Gastrocnemius medialis (tissue), 4 donors: Measurements from ENCODE around the gene SLC25A22. TPM values are rescaled to one million over a fixed set of nuclear protein-coding genes. Genes with fewer than 3 reads are reported as not detected.

Experiments
- ATAC-seq, 2 donors: fragments of 150-250 bp; one replicate each; pipeline ENCODE4 v1.9.1; 2016
- DNase-seq, 2 donors: peaks; one replicate each; pipeline ENCODE4 v3.0.0-alpha.2; 2019
- H3K27ac ChIP-seq, 4 donors: fragments of 200-600 bp; sonication (generic); 1 replicate in 1 of 4; 2 replicates in 3 of 4; pipeline ENCODE4 v1.5.1; 2016 to 2018; ENCODE audit warnings: mild to moderate bottlenecking in 2 of 4, moderate library complexity in 1 of 4
- H3K27me3 ChIP-seq, 3 donors: fragments of 200-600 bp; sonication (generic) in 2 of 3; 1 replicate in 1 of 3; 2 replicates in 2 of 3; pipeline versions ENCODE4 v1.5.1 to v1.6.0; 2016 to 2019; ENCODE audit warnings: mild to moderate bottlenecking in 1 of 3, moderate library complexity in 1 of 3
- H3K36me3 ChIP-seq, 2 donors: fragments of 200-600 bp; sonication (generic) in 1 of 2; one replicate each; pipeline ENCODE4 v1.5.1; 2017 to 2018
- H3K4me1 ChIP-seq, 2 donors: fragments of 200-600 bp; sonication (generic) in 1 of 2; one replicate each; pipeline ENCODE4 v1.5.1; 2016 to 2017; ENCODE audit warnings: mild to moderate bottlenecking in 2 of 2
- H3K4me3 ChIP-seq, 4 donors: fragments of 200-600 bp; sonication (generic) in 3 of 4; 1 replicate in 1 of 4; 2 replicates in 3 of 4; pipeline ENCODE4 v1.5.1; 2016 to 2019; ENCODE audit warnings: mild to moderate bottlenecking in 2 of 4
- H3K9me3 ChIP-seq, 3 donors: fragments of 200-600 bp; sonication (generic) in 2 of 3; 1 replicate in 1 of 3; 2 replicates in 2 of 3; pipeline ENCODE4 v1.5.1; 2016 to 2019
- POLR2A ChIP-seq, 2 donors: fragments of 450-650 bp; IDR thresholded peaks; one replicate each; pipeline ENCODE4 v1.6.1; 2017; ENCODE audit warnings: antibody characterized with exemption in 2 of 2, mild to moderate bottlenecking in 2 of 2, moderate library complexity in 2 of 2
- in situ Hi-C, 4 donors: fragments of 200-750 bp; cut with MboI; loops; one replicate each; pipeline versions ENCODE4 v1.15.0 to v1.8.0; 2017; ENCODE audit warnings: low sequenced_read_pairs in 4 of 4
- intact Hi-C: fragments of 100-400 bp; cut with DNase I; formaldehyde crosslinking; loops from one replicate; pipeline ENCODE4 v1.15.1; 2023; ENCODE audit warnings: low total_unique reads
- total RNA-seq, 4 donors: library from RNA; depleted of rRNA; stranded (reverse); fragments of >200 nt; gene quantifications; one replicate each; pipeline versions ENCODE4 v1.1.0 to v1.2.3, GENCODE V29; 2016
- TF ChIP-seq, protein P1 (sequence below), 5 experiments: fragments of 450-650 bp in 3 of 5; fragments of 200-600 bp in 2 of 5; sonication (generic) in 2 of 5; IDR thresholded peaks in 4 of 5; conservative IDR thresholded peaks in 1 of 5; 1 replicate in 4 of 5; 2 replicates in 1 of 5; pipeline ENCODE4 v1.5.1; 2016 to 2019; ENCODE audit warnings: antibody characterized with exemption in 5 of 5, mild to moderate bottlenecking in 3 of 5, moderate library complexity in 3 of 5

Gene SLC25A22
- total RNA-seq, 4 donors from 2014 or later = 0.80 to 1.5 (median 1.0) TPM; not detected in 1

DNA sequence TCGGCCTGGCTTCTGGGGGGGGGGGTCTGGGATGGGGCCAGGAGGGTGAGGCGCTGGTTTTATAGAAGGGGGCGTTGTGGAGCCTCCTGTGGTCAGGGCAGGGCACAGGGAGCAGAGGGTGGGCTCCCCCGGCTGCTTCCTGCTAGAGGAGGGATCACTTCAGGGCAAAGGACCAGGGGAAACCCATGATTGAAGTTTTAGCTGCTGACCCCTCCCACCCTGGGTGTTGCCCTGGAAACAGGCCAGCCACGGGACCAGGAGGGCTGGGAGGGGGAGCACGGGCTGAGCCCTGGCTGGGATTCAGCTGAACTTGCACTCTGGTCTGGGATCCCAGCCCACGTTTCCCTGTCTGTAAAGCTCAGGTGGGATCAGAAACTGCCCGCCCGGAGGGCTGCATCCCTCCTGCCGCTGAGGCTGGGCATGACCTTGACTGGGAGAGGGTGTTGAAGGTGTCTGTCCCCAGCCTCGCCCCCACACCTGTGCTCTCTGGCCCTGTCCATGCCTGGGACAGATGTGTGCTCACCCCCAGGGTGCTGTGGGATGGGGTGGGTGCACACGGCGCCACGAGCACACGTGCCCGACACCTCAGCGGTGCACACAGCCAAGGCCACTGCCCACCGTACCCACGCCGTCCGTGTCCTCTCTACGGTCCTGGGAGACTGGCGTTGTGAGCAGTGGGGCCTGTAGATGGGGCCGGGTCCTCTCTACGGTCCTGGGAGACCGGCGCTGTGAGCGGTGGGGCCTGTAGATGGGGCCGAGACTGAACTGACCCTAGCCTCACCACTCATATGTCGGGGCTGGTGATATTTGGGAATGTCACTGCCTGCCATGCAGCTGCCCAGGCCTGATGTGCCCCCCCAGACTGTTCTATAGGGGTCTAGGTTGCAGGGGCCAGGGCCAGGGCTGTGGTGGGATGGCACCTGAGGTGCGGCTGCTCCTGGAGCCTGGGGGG, 46.9 kb upstream of the SLC25A22 start:
- in situ Hi-C loops = no loop called here
- H3K4me1 ChIP-seq = peaks cover 44 to 53% of the 10 kb centered on the region in 2 donors
- no peaks in the 10 kb centered on the region for H3K9me3 ChIP-seq
- H3K36me3 ChIP-seq = peaks cover 0 to 2% of the 10 kb centered on the region in 2 donors
- ATAC-seq (peak; percentile 18 to 21), DNase-seq (peak; percentile 84 to 85)
- peak overlapping the region; percentile 82 to 97 (median 86) for H3K27ac ChIP-seq
- TF ChIP-seq, protein P1, sequence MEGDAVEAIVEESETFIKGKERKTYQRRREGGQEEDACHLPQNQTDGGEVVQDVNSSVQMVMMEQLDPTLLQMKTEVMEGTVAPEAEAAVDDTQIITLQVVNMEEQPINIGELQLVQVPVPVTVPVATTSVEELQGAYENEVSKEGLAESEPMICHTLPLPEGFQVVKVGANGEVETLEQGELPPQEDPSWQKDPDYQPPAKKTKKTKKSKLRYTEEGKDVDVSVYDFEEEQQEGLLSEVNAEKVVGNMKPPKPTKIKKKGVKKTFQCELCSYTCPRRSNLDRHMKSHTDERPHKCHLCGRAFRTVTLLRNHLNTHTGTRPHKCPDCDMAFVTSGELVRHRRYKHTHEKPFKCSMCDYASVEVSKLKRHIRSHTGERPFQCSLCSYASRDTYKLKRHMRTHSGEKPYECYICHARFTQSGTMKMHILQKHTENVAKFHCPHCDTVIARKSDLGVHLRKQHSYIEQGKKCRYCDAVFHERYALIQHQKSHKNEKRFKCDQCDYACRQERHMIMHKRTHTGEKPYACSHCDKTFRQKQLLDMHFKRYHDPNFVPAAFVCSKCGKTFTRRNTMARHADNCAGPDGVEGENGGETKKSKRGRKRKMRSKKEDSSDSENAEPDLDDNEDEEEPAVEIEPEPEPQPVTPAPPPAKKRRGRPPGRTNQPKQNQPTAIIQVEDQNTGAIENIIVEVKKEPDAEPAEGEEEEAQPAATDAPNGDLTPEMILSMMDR (IDR thresholded peaks at IDR 0.05 in 4 of 5, conservative IDR thresholded peaks at IDR 0.05 in 1 of 5) = no peak
- TF ChIP-seq POLR2A (IDR thresholded peaks at IDR 0.05) = no peak
- H3K4me3 ChIP-seq = peak overlapping the region; percentile 83 to 97 (median 87)
- intact Hi-C loops = loop anchor here (5.0 kb wide), 2 partner anchors 67 to 82 kb away; partner anchors contain the start of genes AP2A2 and CHID1
- H3K27me3 ChIP-seq = peaks cover 10 to 16% (median 11%) of the 10 kb centered on the region in 3 donors

- H3K9me3 ChIP-seq = no peaks in the 10 kb centered on the region
- H3K36me3 ChIP-seq = peaks cover 0 to 11% of the 10 kb centered on the region in 2 donors
- in situ Hi-C loops (no loop called here), intact Hi-C loops (loop anchor here (2.0 to 5.0 kb wide), 2 partner anchors 23 to 68 kb away; partner anchors contain the start of gene CHID1)
- TF ChIP-seq POLR2A (IDR thresholded peaks at IDR 0.05) = peak; percentile 44 to 52
- TF ChIP-seq, protein P1 (IDR thresholded peaks at IDR 0.05 in 4 of 5, conservative IDR thresholded peaks at IDR 0.05 in 1 of 5) = peak in 1 of 5 experiments; percentile 25
- H3K4me3 ChIP-seq = peak overlapping the region; percentile 83 to 97 (median 87)
- DNase-seq (peak; percentile 83 to 88), ATAC-seq (peak; percentile 28 to 35)
- H3K27ac ChIP-seq = peak overlapping the region; percentile 82 to 97 (median 86)
- H3K27me3 ChIP-seq = peaks cover 7 to 14% (median 7%) of the 10 kb centered on the region in 3 donors
- H3K4me1 ChIP-seq = peaks cover 40 to 50% of the 10 kb centered on the region in 2 donors
These were observed 46.0 kb upstream of the SLC25A22 start for GRCh38 chr11:843818-844692.

DNA sequence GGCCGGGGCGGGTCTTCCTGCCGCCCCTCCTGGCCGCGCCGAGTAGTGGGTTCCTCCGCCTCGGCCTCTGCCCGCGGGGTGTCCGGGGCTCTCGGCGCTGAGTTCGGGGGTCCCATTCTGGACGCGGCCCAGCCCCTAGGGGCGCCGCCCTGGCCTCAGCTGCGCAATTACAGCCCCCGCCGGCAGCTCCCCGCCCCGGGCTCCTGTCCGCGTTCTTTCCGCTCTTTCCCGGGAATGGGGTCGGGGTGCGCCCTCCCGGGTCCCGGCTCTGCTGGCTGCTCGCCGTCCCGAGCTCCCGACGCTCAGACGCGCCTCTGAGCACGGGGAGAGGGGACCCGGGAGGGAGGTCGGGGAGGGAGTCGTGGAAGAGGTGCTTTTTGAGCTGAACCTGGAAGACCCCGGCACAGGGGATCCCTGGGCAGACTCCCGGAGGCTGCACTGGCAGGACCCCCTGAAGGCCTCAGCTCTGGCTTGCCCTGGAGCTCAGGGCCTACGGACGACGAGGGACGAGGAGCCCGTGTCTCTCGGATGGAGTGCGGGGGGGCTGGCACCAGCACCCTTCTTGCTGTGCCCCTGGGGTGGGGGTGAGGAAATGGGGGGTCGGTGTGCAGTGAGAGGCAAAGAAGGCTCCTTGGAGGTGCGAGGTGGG, 45.1 kb upstream of the SLC25A22 start:
- H3K27me3 ChIP-seq = peaks cover 0 to 5% (median 0%) of the 10 kb centered on the region in 3 donors
- ATAC-seq (no peak), DNase-seq (no peak)
- in situ Hi-C loops (no loop called here), intact Hi-C loops (loop anchor here (2.0 to 5.0 kb wide), 2 partner anchors 22 to 69 kb away; partner anchors contain the start of gene CHID1)
- H3K4me1 ChIP-seq = peaks cover 32 to 41% of the 10 kb centered on the region in 2 donors
- no peaks in the 10 kb centered on the region for H3K9me3 ChIP-seq
- peak overlapping the region; percentile 82 to 97 (median 86) for H3K27ac ChIP-seq
- TF ChIP-seq, protein P1 (IDR thresholded peaks at IDR 0.05 in 4 of 5, conservative IDR thresholded peaks at IDR 0.05 in 1 of 5) = peak in 2 of 5 experiments; percentile 21 to 23
- no peak for TF ChIP-seq POLR2A (IDR thresholded peaks at IDR 0.05)
- H3K4me3 ChIP-seq = peak overlapping the region; percentile 83 to 97 (median 87)
- peaks cover 0 to 20% of the 10 kb centered on the region in 2 donors for H3K36me3 ChIP-seq
